T-cell (primary cell): ENCODE data around the gene MEPE. TPM values are rescaled to one million over a fixed set of nuclear protein-coding genes. Genes with fewer than 3 reads are reported as not detected.

ENCODE experiments used
- ATAC-seq, 4 experiments: fragments of 200-7000 bp in 3 of 4; fragments of 150-1000 bp in 1 of 4; cut with Tn5 transposase; replicated peaks in 1 of 4; 1 replicate in 3 of 4; 2 replicates in 1 of 4; pipeline ENCODE4 v1.10.0; 2021; ENCODE audit warnings: moderate library complexity in 3 of 4, mild to moderate bottlenecking in 2 of 4, moderate number of reproducible peaks in 1 of 4
- CTCF ChIA-PET, 2 donors: fragments of 300-600 bp; sonication (Branson Sonifier 250); formaldehyde crosslinking; loops; one replicate each; lab custom pipeline; 2022; ENCODE audit warnings: antibody characterized with exemption in 2 of 2; lab: Charles Lee
- POLR2A ChIA-PET, 2 donors: fragments of 300-600 bp; sonication (Branson Sonifier 250); formaldehyde crosslinking; loops; one replicate each; lab custom pipeline; 2022; ENCODE audit warnings: antibody characterized with exemption in 2 of 2; lab: Charles Lee
- DNase-seq, 35 experiments: peaks; one replicate each; pipeline versions ENCODE4 v3.0.0 to v3.0.0-alpha.2; 2013 to 2023
- H3K27ac ChIP-seq: one replicate; pipeline ENCODE4 v1.5.1; 2013; ENCODE audit warnings: low read length
- H3K27me3 ChIP-seq, 2 experiments: replicated peaks in 1 of 2; 1 replicate in 1 of 2; 2 replicates in 1 of 2; pipeline versions ENCODE4 v1.6.1 to v1.7.0; 2013; ENCODE audit warnings: low read length in 1 of 2, mixed read lengths in 1 of 2; ENCODE audit not compliant: control insufficient read depth in 2 of 2, insufficient read depth in 2 of 2; ENCODE audit errors: extremely low read depth in 1 of 2
- H3K36me3 ChIP-seq, 2 donors: 1 replicate in 1 of 2; 2 replicates in 1 of 2; pipeline versions ENCODE4 v1.6.1 to v1.7.0; 2013; ENCODE audit warnings: low read length in 1 of 2; ENCODE audit not compliant: control insufficient read depth in 2 of 2, insufficient read depth in 1 of 2; ENCODE audit errors: extremely low read depth in 1 of 2
- H3K4me1 ChIP-seq, 2 experiments: 1 replicate in 1 of 2; 2 replicates in 1 of 2; pipeline versions ENCODE4 v1.6.1 to v1.7.0; 2013; ENCODE audit warnings: low read length in 2 of 2, mixed read lengths in 1 of 2; ENCODE audit not compliant: insufficient read depth in 2 of 2, control insufficient read depth in 1 of 2; ENCODE audit errors: extremely low read depth in 1 of 2
- H3K4me3 ChIP-seq, 2 donors: 1 replicate in 1 of 2; 2 replicates in 1 of 2; pipeline versions ENCODE4 v1.5.1 to v1.7.0; 2013; ENCODE audit warnings: mild to moderate bottlenecking in 2 of 2, low read length in 1 of 2, moderate library complexity in 1 of 2; ENCODE audit not compliant: control insufficient read depth in 1 of 2; ENCODE audit errors: extremely low read depth in 1 of 2
- H3K9me3 ChIP-seq: 2 replicates; pipeline ENCODE4 v1.7.0; 2013
- H3K27ac Mint-ChIP-seq, 2 donors: one replicate each; pipeline ENCODE4 v1.8.0; 2020 to 2021; ENCODE audit warnings: mild to moderate bottlenecking in 2 of 2, mixed read lengths in 2 of 2
- H3K27me3 Mint-ChIP-seq, 2 donors: one replicate each; pipeline ENCODE4 v1.8.0; 2021 to 2022; ENCODE audit warnings: mixed read lengths in 2 of 2
- H3K36me3 Mint-ChIP-seq: one replicate; pipeline ENCODE4 v1.8.0; 2021; ENCODE audit warnings: mixed read lengths
- H3K4me1 Mint-ChIP-seq, 3 donors: one replicate each; pipeline ENCODE4 v1.8.0; 2020 to 2022; ENCODE audit warnings: mixed read lengths in 3 of 3, mild to moderate bottlenecking in 1 of 3
- H3K4me3 Mint-ChIP-seq, 3 donors: one replicate each; pipeline ENCODE4 v1.8.0; 2020 to 2022; ENCODE audit warnings: mild to moderate bottlenecking in 3 of 3, mixed read lengths in 3 of 3, moderate library complexity in 3 of 3
- H3K9me3 Mint-ChIP-seq, 3 donors: one replicate each; pipeline ENCODE4 v1.8.0; 2020 to 2022; ENCODE audit warnings: mixed read lengths in 3 of 3
- WGBS: methylation state at CpG from one replicate; pipeline ENCODE4 v1.1.5; 2013; ENCODE audit warnings: missing lambda C conversion rate; ENCODE audit not compliant: insufficient coverage; 5-methylcytosine and 5-hydroxymethylcytosine counted together
- total RNA-seq, 35 experiments: library from RNA in 6 of 35; stranded (reverse) in 6 of 35; fragments of 120-200 nt in 1 of 35; gene quantifications; one replicate each; pipeline versions ENCODE4 v1.2.1 to v1.2.4 and lab custom pipeline; 2013 to 2026

MEPE gene
- total RNA-seq, 5 donors from 2014 or later (not counting 1 experiment from before 2014, with no cell fraction given) = not detected

GRCh38 chr4:87865960-87866598, 33.3 kb downstream of the MEPE start:
- no peaks in the 10 kb centered on the region for H3K27me3 ChIP-seq
- CTCF ChIA-PET = no interaction called here
- no peak for ATAC-seq
- Mint-ChIP-seq H3K9me3 (no peaks in the 10 kb centered on the region), H3K27me3 (peaks cover 11 to 14% of the 10 kb centered on the region in 2 donors), H3K4me3 (no peak overlapping the region), H3K4me1 (no peaks in the 10 kb centered on the region), H3K27ac (no peak overlapping the region), H3K36me3 (no peaks in the 10 kb centered on the region)
- no peaks in the 10 kb centered on the region for H3K4me1 ChIP-seq
- H3K36me3 ChIP-seq = no peaks in the 10 kb centered on the region
- no peaks in the 10 kb centered on the region for H3K9me3 ChIP-seq
- DNase-seq = no peak
- WGBS = 100% methylated on average over 1 of the region's 1 CpG
- no peak overlapping the region for H3K4me3 ChIP-seq
- POLR2A ChIA-PET = no interaction called here
- no peak overlapping the region for H3K27ac ChIP-seq

- Mint-ChIP-seq H3K9me3 (no peaks in the 10 kb centered on the region), H3K4me3 (no peak overlapping the region), H3K27me3 (peaks cover 17 to 18% of the 10 kb centered on the region in 2 donors), H3K4me1 (no peaks in the 10 kb centered on the region), H3K36me3 (no peaks in the 10 kb centered on the region), H3K27ac (no peak overlapping the region)
- 22% methylated on average over 1 of the region's 1 CpG for WGBS
- CTCF ChIA-PET = no interaction called here
- no peaks in the 10 kb centered on the region for H3K36me3 ChIP-seq
- POLR2A ChIA-PET = no interaction called here
- ATAC-seq = no peak
- H3K27ac ChIP-seq = no peak overlapping the region
- no peak for DNase-seq
- H3K27me3 ChIP-seq = no peaks in the 10 kb centered on the region
- H3K4me1 ChIP-seq = no peaks in the 10 kb centered on the region
- H3K4me3 ChIP-seq = no peak overlapping the region
- H3K9me3 ChIP-seq = no peaks in the 10 kb centered on the region
Measured at GRCh38 chr4:87868522-87868921, 35.8 kb downstream of the MEPE start.

- no peak for ATAC-seq
- no peak overlapping the region for H3K27ac Mint-ChIP-seq
- H3K4me1 ChIP-seq = no peaks in the 10 kb centered on the region
Measured at GRCh38 chr4:87872028-87872427, 39.3 kb downstream of the MEPE start.

GRCh38 chr4:87875191-87875590, 42.4 kb downstream of the MEPE start:
- no peak overlapping the region for H3K4me3 ChIP-seq
- WGBS = 80% methylated on average over 1 of the region's 2 CpGs
- H3K4me1 ChIP-seq = no peaks in the 10 kb centered on the region
- ChIA-PET CTCF (no interaction called here), POLR2A (no interaction called here)
- H3K36me3 Mint-ChIP-seq = no peaks in the 10 kb centered on the region
- H3K27ac Mint-ChIP-seq = no peak overlapping the region
- no peak overlapping the region for H3K27ac ChIP-seq
- H3K9me3 ChIP-seq = no peaks in the 10 kb centered on the region
- no peaks in the 10 kb centered on the region for H3K36me3 ChIP-seq
- no peaks in the 10 kb centered on the region for H3K4me1 Mint-ChIP-seq
- no peak overlapping the region for H3K4me3 Mint-ChIP-seq
- DNase-seq = no peak
- H3K27me3 Mint-ChIP-seq = peaks cover 15 to 17% of the 10 kb centered on the region in 2 donors
- ATAC-seq = no peak
- no peaks in the 10 kb centered on the region for H3K9me3 Mint-ChIP-seq
- no peaks in the 10 kb centered on the region for H3K27me3 ChIP-seq

More at GRCh38 chr4:87872028-87872427, 39.3 kb downstream of the MEPE start:
- H3K27me3 ChIP-seq = no peaks in the 10 kb centered on the region
- H3K27me3 Mint-ChIP-seq = peaks cover 15 to 21% of the 10 kb centered on the region in 2 donors
- no peaks in the 10 kb centered on the region for H3K36me3 Mint-ChIP-seq
- no peaks in the 10 kb centered on the region for H3K36me3 ChIP-seq
- POLR2A ChIA-PET = no interaction called here
- H3K27ac ChIP-seq = no peak overlapping the region
- H3K4me1 Mint-ChIP-seq = no peaks in the 10 kb centered on the region
- no peaks in the 10 kb centered on the region for H3K9me3 ChIP-seq
- no peak for DNase-seq
- CTCF ChIA-PET = no interaction called here
- WGBS = no CpG with 5 or more reads among the region's 1 CpG
- H3K9me3 Mint-ChIP-seq = no peaks in the 10 kb centered on the region
- no peak overlapping the region for H3K4me3 Mint-ChIP-seq
- no peak overlapping the region for H3K4me3 ChIP-seq

- DNase-seq (no peak), ATAC-seq (no peak)
- H3K27me3 Mint-ChIP-seq = peaks cover 7 to 21% of the 10 kb centered on the region in 2 donors
- WGBS = no CpG with 5 or more reads among the region's 1 CpG
- Histone ChIP-seq H3K27me3 (no peaks in the 10 kb centered on the region), H3K36me3 (no peaks in the 10 kb centered on the region), H3K4me3 (no peak overlapping the region), H3K4me1 (no peaks in the 10 kb centered on the region), H3K9me3 (no peaks in the 10 kb centered on the region), H3K27ac (no peak overlapping the region)
- ChIA-PET POLR2A (no interaction called here), CTCF (no interaction called here)
- H3K9me3 Mint-ChIP-seq = no peaks in the 10 kb centered on the region
- H3K4me1 Mint-ChIP-seq = no peaks in the 10 kb centered on the region
- H3K27ac Mint-ChIP-seq = no peak overlapping the region
- no peak overlapping the region for H3K4me3 Mint-ChIP-seq
- no peaks in the 10 kb centered on the region for H3K36me3 Mint-ChIP-seq
Measured at GRCh38 chr4:87880106-87880505, 47.3 kb downstream of the MEPE start.

GRCh38 chr4:87881115-87881514, 48.3 kb downstream of the MEPE start:
- Mint-ChIP-seq H3K9me3 (no peaks in the 10 kb centered on the region), H3K27me3 (peaks cover 9 to 27% of the 10 kb centered on the region in 2 donors), H3K4me3 (no peak overlapping the region), H3K27ac (no peak overlapping the region), H3K4me1 (no peaks in the 10 kb centered on the region), H3K36me3 (no peaks in the 10 kb centered on the region)
- no peak overlapping the region for H3K4me3 ChIP-seq
- POLR2A ChIA-PET = interaction anchor here in 1 of 2 donors (0.6 kb wide), 1 partner anchor 27 kb away, joined by 3 read pairs; no protein-coding TSS in a partner anchor
- no peaks in the 10 kb centered on the region for H3K4me1 ChIP-seq
- H3K27me3 ChIP-seq = peaks cover 0 to under 1% of the 10 kb centered on the region in 2 experiments
- CTCF ChIA-PET = no interaction called here
- no peaks in the 10 kb centered on the region for H3K36me3 ChIP-seq
- no peaks in the 10 kb centered on the region for H3K9me3 ChIP-seq
- no peak for ATAC-seq
- no peak for DNase-seq
- H3K27ac ChIP-seq = no peak overlapping the region
- WGBS = no CpG with 5 or more reads among the region's 1 CpG
